Measurements from ENCODE around the gene SCARF1.

SCARF1 gene

DNA sequence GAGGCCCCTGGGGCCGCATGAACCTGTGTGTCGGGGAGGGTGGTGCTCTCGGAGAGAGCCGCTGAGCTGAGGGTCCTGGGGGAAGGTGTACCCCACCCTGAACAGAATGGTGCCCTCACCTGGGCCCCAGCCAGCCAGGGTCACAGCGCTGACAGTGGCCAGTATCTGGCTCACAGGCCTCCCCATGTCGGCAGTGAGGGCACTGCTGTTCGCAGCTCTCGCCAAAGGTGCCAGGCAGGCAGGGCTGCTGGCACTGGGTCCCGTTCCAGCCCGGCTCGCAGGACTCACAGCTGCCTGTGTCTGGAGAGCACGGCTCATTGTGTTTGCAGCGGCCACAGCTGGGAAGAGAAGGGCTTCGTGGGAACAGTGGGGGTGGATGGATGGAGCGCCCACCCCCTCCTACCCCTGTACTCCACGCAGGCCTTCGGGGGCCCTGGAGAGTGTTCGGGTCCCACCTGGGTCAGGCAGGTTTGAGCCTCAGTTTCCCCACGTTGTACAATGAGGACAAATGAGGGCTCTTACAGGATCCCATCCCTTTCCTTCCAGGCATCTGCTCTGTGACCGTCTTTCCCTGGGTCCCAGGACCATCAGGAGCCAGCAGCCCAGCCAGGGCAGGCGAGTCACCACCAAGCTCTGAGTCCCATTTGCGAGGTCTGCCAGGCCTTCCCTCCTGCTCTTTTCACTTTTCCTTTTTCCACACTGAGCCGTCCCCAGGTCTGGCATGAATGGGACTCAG is 5.0 kb downstream of the SCARF1 start:
- DNase-seq: no peak
- Mint-ChIP-seq H3K27me3 (no peaks in the 10 kb centered on the region), H3K27ac (no peak overlapping the region), H3K4me3 (no peak overlapping the region), H3K36me3 (peaks cover 31 to 66% of the 10 kb centered on the region in 2 donors), H3K4me1 (peaks cover 15 to 23% of the 10 kb centered on the region in 2 donors), H3K9me3 (no peaks in the 10 kb centered on the region)
- no peak for ATAC-seq (replicated peaks)

DNA sequence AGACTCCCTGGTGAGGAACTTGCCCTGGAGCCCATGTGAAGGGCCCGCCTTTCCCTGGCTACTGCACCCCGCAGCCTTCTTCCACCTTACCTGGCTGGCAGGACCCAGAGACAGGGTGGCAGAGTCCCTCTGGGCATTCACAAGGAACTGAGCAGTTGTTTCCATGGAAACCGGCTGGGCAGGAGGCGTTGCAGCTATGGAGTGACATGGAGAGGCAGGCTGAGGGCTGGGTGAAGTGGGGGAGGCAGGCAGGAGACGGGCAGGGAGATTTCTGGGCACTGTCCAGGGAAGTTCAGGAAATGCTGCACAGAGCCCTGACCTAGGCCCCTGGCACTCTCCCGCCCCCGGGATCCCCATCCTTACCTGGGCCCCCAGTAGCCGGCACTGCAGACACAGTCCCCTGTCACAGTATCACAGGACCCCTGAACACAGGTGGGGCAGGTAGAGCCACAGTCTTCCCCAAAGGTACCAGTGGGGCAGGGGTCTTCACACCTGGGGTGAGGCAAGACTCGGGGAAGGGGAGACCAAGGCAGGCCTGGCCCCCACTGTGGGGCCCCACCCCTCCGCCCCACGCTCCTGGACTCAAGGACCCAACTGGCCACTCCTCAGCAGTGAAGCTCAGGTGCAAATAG is 5.9 kb downstream of the SCARF1 start:
- H3K9me3 Mint-ChIP-seq: no peaks in the 10 kb centered on the region
- peaks cover 35 to 65% of the 10 kb centered on the region in 2 donors for H3K36me3 Mint-ChIP-seq
- H3K27ac Mint-ChIP-seq: no peak overlapping the region
- H3K4me1 Mint-ChIP-seq: peaks cover 13 to 15% of the 10 kb centered on the region in 2 donors
- ATAC-seq (replicated peaks) (no peak), DNase-seq (no peak)
- H3K27me3 Mint-ChIP-seq: no peaks in the 10 kb centered on the region
- H3K4me3 Mint-ChIP-seq: no peak overlapping the region

DNA sequence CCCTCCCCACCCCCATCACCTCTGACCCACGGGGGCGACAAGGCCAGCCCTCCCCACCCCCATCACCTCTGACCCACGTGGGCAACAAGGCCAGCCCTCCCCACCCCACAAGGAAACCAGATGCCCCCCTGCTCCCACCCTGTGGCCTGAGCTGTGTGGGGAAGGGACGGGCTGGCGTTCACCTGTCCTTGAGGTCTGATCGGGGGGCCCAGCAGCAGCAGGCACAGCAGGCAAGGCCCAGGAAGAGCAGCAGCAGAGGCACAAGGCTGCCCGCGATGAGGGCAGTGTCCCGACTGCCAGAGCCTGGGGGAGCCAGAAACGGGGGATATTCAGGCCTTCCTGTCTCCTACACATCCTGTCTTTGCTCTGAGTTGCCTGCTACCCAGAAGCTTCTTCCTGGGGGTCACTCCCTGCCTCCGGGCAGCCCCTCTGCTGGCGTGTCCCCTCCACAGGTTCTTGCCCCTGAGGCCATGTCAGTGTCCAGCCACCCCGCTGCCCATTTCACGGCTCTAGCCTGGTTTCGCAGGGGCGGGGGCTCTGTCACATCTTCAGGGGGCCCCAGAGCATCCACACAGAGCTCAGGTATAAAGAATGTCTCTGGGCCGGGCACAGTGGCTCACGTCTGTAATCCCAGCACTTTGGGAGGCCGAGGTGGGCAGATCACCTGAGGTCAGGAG is 6.8 kb downstream of the SCARF1 start:
- no peak for DNase-seq
- peaks cover 6 to 9% of the 10 kb centered on the region in 2 donors for H3K4me1 Mint-ChIP-seq
- ATAC-seq (replicated peaks): no peak
- H3K27ac Mint-ChIP-seq: peak overlapping the region; percentile 25
- peaks cover 34 to 59% of the 10 kb centered on the region in 2 donors for H3K36me3 Mint-ChIP-seq
- H3K4me3 Mint-ChIP-seq: no peak overlapping the region
- H3K27me3 Mint-ChIP-seq: no peaks in the 10 kb centered on the region
- H3K9me3 Mint-ChIP-seq: no peaks in the 10 kb centered on the region

DNA sequence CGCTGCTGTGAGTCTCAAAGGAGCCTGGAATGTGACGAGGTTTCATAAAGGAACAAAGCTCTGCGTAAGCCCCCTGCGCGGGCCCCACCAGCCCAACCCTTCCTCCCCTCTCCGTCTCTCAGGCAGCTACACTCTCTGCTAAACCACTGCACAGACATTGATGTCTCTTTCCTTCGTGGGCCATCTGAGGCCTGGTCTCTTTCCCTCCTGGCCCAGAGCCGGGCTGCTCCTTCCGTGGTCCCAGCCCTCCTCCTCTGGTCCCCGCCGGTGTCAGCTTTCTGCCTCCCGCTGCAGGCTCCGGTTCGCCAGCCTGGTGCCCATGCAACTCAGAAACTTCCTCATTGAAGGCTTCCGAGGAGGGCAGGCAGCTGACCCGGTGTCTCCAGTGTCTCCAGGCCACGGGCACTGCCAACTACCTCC is 7.4 kb downstream of the SCARF1 start:
- no peak for DNase-seq
- Mint-ChIP-seq H3K36me3 (peaks cover 34 to 59% of the 10 kb centered on the region in 2 donors), H3K27ac (peak overlapping the region; percentile 25), H3K27me3 (no peaks in the 10 kb centered on the region), H3K9me3 (no peaks in the 10 kb centered on the region), H3K4me1 (peaks cover 6 to 9% of the 10 kb centered on the region in 2 donors), H3K4me3 (no peak overlapping the region)
- no peak for ATAC-seq (replicated peaks)

DNA sequence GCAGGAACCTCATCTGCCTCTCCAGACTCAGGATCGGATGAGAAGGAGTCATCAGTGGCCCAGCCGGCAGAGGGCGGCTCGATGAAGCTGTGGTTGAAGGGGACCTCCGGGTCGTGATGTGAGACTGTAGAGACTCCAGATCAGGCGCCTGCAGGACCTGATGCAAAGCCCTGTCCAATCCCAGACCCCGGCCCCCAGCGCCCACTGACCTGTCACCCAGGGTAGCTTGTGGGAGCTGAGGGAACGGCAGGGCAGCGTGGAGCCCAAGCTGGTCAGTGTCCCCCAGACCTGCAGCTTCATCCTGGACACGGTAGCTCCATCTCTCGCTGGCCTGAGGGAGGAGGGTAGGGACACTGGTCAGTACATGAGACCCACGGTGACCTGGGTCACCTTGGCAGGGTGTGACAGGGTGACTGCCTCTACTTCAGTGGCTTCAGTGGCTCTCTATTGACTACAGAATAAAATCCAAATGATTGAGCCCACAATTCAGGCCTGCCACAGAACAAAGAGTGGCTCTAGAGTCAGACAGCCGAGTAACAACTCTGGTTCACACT is 8.7 kb downstream of the SCARF1 start:
- peaks cover 10 to 11% of the 10 kb centered on the region in 2 donors for H3K4me1 Mint-ChIP-seq
- no peak overlapping the region for H3K27ac Mint-ChIP-seq
- H3K27me3 Mint-ChIP-seq: no peaks in the 10 kb centered on the region
- DNase-seq: no peak
- H3K9me3 Mint-ChIP-seq: no peaks in the 10 kb centered on the region
- ATAC-seq (replicated peaks): no peak
- H3K4me3 Mint-ChIP-seq: no peak overlapping the region
- peaks cover 34 to 58% of the 10 kb centered on the region in 2 donors for H3K36me3 Mint-ChIP-seq

DNA sequence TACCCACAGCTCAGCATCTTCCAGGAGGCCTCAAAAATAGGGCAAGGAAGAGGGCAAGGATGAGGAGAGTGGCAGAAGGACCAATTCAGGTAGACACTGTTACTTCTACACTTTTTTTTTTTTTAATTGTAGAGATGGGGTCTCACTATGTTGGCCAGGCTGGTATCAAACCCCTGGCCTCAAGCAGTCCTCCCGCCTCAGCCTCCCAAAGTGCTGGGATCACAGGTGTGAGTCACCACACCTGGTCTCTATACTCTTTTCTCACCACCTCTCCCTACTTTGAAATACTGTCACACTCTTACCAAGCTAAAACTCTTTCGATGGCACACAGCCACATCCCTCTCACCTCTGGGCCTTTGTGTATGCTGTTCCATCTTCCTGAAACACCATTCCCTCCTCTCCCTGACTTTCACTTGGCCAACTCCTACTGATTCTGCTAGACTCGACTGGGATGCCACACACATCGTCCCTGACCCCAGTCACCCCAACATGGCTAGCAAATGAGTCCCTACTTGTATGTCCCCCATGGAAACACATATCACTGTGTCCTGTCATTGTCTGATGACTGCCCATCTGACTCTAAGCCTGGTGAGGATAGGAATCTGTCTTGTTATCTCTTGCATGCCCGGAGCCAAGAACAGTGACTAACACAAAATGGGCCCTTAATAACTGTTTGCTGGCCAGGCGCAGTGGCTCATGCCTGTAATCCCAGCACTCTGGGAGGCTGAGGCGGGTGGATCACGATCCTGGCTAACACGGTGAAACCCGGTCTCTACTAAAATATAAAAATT is 9.7 kb downstream of the SCARF1 start:
- Mint-ChIP-seq H3K27me3 (no peaks in the 10 kb centered on the region), H3K9me3 (peaks cover 2 to 4% of the 10 kb centered on the region in 2 donors), H3K4me1 (peaks cover 14 to 19% of the 10 kb centered on the region in 2 donors), H3K4me3 (no peak overlapping the region), H3K36me3 (peaks cover 31 to 59% of the 10 kb centered on the region in 2 donors), H3K27ac (no peak overlapping the region)
- no peak for ATAC-seq (replicated peaks)
- no peak for DNase-seq

DNA sequence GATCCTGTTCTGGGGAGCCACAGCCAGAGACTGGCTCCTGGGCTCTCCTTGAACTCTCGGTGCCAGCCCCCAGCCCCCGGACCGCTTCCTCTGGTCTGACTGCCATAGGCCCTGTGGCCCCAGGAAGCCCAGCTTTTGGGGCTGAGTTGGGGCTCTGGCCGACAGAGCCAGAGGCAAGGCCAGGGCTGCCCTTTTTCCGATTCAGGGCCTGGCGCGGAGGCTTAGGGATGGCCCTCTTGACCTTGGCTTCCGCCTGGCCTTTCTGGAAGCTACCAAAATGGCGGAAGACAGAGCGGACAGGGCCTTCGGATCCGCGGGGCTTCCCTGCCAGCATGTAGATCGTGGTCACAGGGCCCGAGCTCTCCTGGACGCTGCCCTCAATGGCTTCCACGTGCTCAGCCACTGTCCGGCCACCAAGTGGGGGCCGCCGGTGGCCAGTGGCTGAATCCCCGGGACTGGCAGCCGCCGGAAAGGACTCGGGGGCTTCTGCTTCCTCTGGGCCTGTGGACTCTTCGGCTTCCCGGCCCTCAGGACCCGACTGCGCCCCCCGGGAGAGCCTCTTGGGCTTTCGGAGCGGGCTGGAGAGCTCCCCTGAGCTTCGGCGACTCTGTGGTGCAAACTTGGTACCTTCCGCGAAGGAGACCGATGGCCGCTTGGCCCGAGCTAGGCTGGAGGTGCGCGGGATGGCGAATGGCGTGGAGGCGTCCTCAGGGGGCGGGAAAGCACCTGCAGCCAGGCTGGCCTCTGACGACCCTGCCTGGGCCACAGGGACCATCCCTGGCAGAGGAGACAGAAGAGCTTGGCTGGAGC is 10.5 kb downstream of the SCARF1 start:
- H3K4me3 Mint-ChIP-seq: no peak overlapping the region
- H3K27me3 Mint-ChIP-seq: no peaks in the 10 kb centered on the region
- no peak overlapping the region for H3K27ac Mint-ChIP-seq
- H3K36me3 Mint-ChIP-seq: peaks cover 30 to 60% of the 10 kb centered on the region in 2 donors
- no peak for ATAC-seq (replicated peaks)
- peaks cover 19 to 27% of the 10 kb centered on the region in 2 donors for H3K4me1 Mint-ChIP-seq
- no peak for DNase-seq
- peaks cover 2 to 4% of the 10 kb centered on the region in 2 donors for H3K9me3 Mint-ChIP-seq

DNA sequence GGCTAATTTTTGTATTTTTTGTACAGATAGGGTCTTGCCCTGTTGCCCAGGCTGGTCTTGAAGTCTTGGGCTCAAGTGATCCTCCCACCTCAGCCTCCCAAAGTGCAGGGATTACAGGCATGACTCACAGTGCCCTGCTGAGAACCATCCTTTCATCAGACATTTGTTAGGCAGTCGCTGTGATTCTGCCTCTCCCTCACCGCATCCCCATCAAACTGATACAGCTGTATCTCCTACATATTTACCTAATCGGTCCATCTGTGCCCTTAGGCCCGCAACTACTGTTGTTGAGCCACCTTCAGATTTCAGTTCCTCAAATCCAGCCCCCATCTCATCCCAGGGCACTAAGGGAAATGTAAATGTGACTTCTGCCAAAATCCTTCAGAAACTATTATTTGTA is 14.9 kb downstream of the SCARF1 start:
- Mint-ChIP-seq H3K4me1 (peaks cover 32 to 53% of the 10 kb centered on the region in 2 donors), H3K36me3 (peaks cover 27 to 39% of the 10 kb centered on the region in 2 donors), H3K4me3 (peak overlapping the region; percentile 88 to 96), H3K27me3 (no peaks in the 10 kb centered on the region), H3K9me3 (peaks cover 2 to 4% of the 10 kb centered on the region in 2 donors), H3K27ac (peak overlapping the region; percentile 94)
- no peak for ATAC-seq (replicated peaks)
- DNase-seq: no peak

DNA sequence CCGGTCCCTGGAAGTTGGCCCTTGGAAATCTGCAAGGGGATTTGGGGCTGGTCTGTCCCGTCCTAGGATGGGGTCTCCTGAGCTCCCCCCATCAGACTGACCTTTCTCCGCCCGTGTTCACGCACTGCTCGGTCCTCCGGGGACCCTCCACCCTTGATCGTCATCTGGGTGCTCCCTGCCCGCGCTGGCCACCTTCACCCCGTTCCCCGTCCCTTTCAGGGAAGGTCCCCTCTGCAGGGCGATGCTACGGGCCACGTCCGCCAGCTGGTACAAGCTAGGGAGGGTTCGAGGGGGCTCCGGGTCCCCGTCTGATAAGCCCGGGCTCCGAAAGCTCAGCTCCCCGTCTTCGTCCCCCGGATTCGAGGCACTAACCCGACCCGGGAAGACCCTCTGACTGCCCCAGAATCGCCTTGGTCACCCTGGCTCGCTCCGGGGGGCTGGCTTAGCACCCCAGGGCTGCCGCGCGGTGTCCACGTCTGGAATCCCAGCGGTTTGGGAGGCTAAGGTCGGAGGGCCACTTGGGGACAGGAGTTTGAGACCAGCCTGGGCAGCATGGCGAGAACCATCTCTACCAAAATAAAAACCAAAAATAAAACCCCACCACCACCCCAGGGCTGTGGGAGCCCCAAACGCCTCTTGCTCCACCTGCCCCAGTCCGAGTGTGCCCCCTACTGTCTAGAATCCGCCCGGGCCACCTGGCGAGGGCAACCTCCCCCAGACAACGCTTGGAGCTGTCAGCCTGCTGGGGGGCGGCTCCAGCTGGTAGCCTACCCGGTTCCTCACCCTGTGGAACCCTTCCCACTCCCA is 15.8 kb downstream of the SCARF1 start:
- H3K9me3 Mint-ChIP-seq: peaks cover 2 to 4% of the 10 kb centered on the region in 2 donors
- H3K27me3 Mint-ChIP-seq: no peaks in the 10 kb centered on the region
- peak overlapping the region; percentile 88 to 96 for H3K4me3 Mint-ChIP-seq
- H3K4me1 Mint-ChIP-seq: peaks cover 34 to 62% of the 10 kb centered on the region in 2 donors
- H3K36me3 Mint-ChIP-seq: peaks cover 27 to 38% of the 10 kb centered on the region in 2 donors
- H3K27ac Mint-ChIP-seq: peak overlapping the region; percentile 94
- peak; percentile 13 to 20 for ATAC-seq (replicated peaks)
- DNase-seq: peak; percentile 70

DNA sequence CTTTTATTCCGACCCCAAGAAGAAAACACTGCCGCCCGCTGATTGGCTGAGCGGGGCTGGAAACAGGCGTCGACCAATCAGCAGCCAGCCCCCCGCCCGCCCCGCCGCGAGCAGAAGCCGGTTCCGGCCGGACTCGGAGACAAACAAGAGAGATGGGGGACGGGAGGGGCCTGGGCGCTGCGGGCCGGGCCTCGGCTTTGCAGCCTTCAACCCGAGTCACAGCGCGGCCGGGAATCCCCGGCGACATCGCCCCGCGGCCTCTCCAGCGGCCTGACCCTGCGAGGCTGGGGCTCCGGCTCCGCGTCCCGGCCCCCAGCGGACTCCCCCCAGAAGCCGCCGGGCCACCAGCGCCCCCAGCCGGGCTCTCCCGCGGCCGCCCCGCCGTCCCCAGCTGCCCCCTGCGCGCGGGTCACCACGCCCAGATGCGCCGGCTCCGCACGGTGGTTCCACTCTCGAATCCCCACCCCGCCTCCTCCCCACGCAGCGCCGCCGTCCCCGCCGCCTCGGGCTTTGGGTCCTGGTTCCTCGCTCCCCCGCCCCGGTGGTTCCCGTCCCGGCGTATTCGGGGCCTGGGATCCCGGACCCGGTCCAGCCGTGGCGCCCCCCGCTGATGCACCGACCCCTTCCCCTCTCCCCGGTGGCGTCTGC is 16.6 kb downstream of the SCARF1 start:
- H3K36me3 Mint-ChIP-seq: peaks cover 31 to 42% of the 10 kb centered on the region in 2 donors
- DNase-seq (peak; percentile 90), ATAC-seq (replicated peaks) (peak; percentile 74 to 77)
- peaks cover 35 to 65% of the 10 kb centered on the region in 2 donors for H3K4me1 Mint-ChIP-seq
- H3K27me3 Mint-ChIP-seq: no peaks in the 10 kb centered on the region
- H3K4me3 Mint-ChIP-seq: peak overlapping the region; percentile 88 to 96
- peaks cover 2 to 4% of the 10 kb centered on the region in 2 donors for H3K9me3 Mint-ChIP-seq
- H3K27ac Mint-ChIP-seq: peak overlapping the region; percentile 96

DNA sequence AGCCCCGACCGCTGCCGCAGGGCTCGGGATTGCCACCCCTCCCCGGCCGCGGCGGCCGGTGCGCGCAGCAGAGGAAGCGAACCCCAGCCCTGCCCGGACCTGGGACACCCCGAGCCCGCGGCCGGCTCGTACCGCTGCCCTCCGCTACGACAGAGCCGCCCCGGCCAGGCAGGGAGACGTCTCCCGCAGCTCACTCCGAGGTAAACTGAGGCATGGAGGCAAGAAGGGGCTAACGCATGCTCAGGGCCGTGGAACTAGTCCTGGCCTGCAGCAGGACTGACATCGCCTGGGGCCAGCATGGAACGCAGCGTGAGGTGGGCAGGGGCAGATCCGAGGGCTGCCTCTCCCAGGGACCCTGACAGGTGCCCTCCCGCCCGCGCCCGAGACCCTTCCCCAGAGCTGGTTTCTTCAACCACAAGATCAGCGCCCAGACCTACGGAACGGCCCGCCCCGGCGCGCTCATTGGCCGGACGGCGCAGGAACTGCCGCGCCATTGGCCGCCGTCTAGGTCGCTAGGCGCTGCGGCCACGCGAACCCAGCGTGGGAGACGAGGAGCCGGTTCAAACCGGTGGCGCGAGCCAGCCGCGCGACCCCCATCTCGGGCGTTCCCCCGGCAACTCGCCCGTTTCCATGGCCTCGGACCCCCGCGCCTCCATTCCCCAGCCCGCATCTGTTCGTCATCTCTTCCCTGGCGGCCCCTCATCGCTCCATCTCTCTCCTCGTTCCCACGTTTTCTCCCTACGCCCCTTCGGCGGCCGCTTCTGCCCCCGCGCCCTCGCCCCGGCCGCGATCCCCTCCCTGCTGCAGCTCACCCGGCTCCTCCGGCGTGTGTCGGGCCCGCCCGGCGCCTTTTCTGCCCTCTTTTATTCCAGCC is 17.3 kb downstream of the SCARF1 start, which contains the start of gene SLC43A2:
Gene SLC43A2, minus strand, starts transcription at position 853 of the 874 bp plus-strand sequence. CDS start 960 bp downstream, outside the sequence.
- peaks cover 37 to 71% of the 10 kb centered on the region in 2 donors for H3K4me1 Mint-ChIP-seq
- H3K4me3 Mint-ChIP-seq: peak within 1 kb of the TSS; percentile 88 to 96
- H3K27me3 Mint-ChIP-seq: no peaks in the 10 kb centered on the region
- DNase-seq (peak; percentile 78), ATAC-seq (replicated peaks) (peak; percentile 67 to 73)
- peak within 1 kb of the TSS; percentile 96 for H3K27ac Mint-ChIP-seq
- peaks cover 2 to 4% of the 10 kb centered on the region in 2 donors for H3K9me3 Mint-ChIP-seq
- H3K36me3 Mint-ChIP-seq: peaks cover 34 to 49% of the 10 kb centered on the region in 2 donors

Data from stimulated activated naive B cell treated with anti-CD40 and anti-IgM and Interleukin-4, amounts not matched to agents 10 μg/mL and 1 μg/mL and 100 μg/mL, for 72 hours (primary cell).